CD14-positive monocyte (primary cell): ENCODE data around the gene YOD1. TPM values are rescaled to one million over a fixed set of nuclear protein-coding genes. Genes with fewer than 3 reads are reported as not detected.

ENCODE experiments used
- DNase-seq, 3 donors: peaks; one replicate each; pipeline ENCODE4 v3.0.0-alpha.2; 2011 to 2022
- H2AFZ ChIP-seq: 2 replicates; pipeline ENCODE4 v1.6.0; 2012; ENCODE audit warnings: mild to moderate bottlenecking, low read depth, low read length, inconsistent platforms; ENCODE audit not compliant: insufficient read depth, poor library complexity, severe bottlenecking
- H3K27ac ChIP-seq, 2 donors: 1 replicate in 1 of 2; 2 replicates in 1 of 2; pipeline ENCODE4 v1.5.1; 2012 to 2013; ENCODE audit warnings: low read length in 2 of 2, control low read depth in 1 of 2, inconsistent platforms in 1 of 2, low read depth in 1 of 2, mild to moderate bottlenecking in 1 of 2
- H3K27me3 ChIP-seq, 2 donors: one replicate each; pipeline versions ENCODE4 v1.6.0 to v1.6.1; 2011 to 2013; ENCODE audit warnings: low read length in 2 of 2; ENCODE audit not compliant: control insufficient read depth in 2 of 2, insufficient read depth in 2 of 2
- H3K36me3 ChIP-seq, 2 donors: replicated peaks in 1 of 2; 1 replicate in 1 of 2; 2 replicates in 1 of 2; pipeline versions ENCODE4 v1.5.1 to v1.6.1; 2012 to 2013; ENCODE audit warnings: low read length in 2 of 2, control low read depth in 1 of 2, inconsistent platforms in 1 of 2, mild to moderate bottlenecking in 1 of 2; ENCODE audit not compliant: insufficient read depth in 2 of 2, control insufficient read depth in 1 of 2
- H3K4me1 ChIP-seq, 2 donors: 1 replicate in 1 of 2; 2 replicates in 1 of 2; pipeline versions ENCODE4 v1.5.1 to v1.6.1; 2012 to 2013; ENCODE audit warnings: low read length in 2 of 2, control low read depth in 1 of 2, inconsistent platforms in 1 of 2, mild to moderate bottlenecking in 1 of 2, moderate library complexity in 1 of 2; ENCODE audit not compliant: insufficient read depth in 2 of 2, control insufficient read depth in 1 of 2
- H3K4me2 ChIP-seq: replicated peaks from 2 replicates; pipeline ENCODE3; 2012; ENCODE audit warnings: low read length, moderate library complexity, mild to moderate bottlenecking; ENCODE audit not compliant: poor library complexity, severe bottlenecking; ENCODE audit errors: extremely low read depth
- H3K4me3 ChIP-seq, 3 experiments: fragments of 200-600 bp in 1 of 3; sonication (generic) in 1 of 3; replicated peaks in 1 of 3; 1 replicate in 2 of 3; 2 replicates in 1 of 3; pipeline ENCODE4 v1.5.1; 2011 to 2013; ENCODE audit warnings: low read length in 3 of 3, mild to moderate bottlenecking in 3 of 3, control low read depth in 2 of 3, low read depth in 2 of 3, inconsistent platforms in 1 of 3, moderate library complexity in 1 of 3
- H3K79me2 ChIP-seq: 2 replicates; pipeline ENCODE4 v1.6.0; 2012; ENCODE audit warnings: mild to moderate bottlenecking, control low read depth, inconsistent platforms, low read length, moderate library complexity; ENCODE audit not compliant: insufficient read depth
- H3K9ac ChIP-seq: 2 replicates; pipeline ENCODE4 v1.6.0; 2017; ENCODE audit warnings: low read length, mild to moderate bottlenecking; ENCODE audit not compliant: insufficient read depth, poor library complexity, severe bottlenecking
- H3K9me3 ChIP-seq, 2 donors: replicated peaks in 1 of 2; 1 replicate in 1 of 2; 2 replicates in 1 of 2; pipeline versions ENCODE4 v1.5.1 to v1.6.1; 2012 to 2013; ENCODE audit warnings: low read length in 2 of 2, control low read depth in 1 of 2; ENCODE audit not compliant: control insufficient read depth in 1 of 2, insufficient read depth in 1 of 2
- H4K20me1 ChIP-seq: 2 replicates; pipeline ENCODE4 v1.6.0; 2012; ENCODE audit warnings: mild to moderate bottlenecking, low read length, control low read depth, moderate library complexity; ENCODE audit not compliant: insufficient read depth
- H3K27ac Mint-ChIP-seq, 7 donors: one replicate each; pipeline ENCODE4 v1.8.0; 2020; ENCODE audit warnings: mild to moderate bottlenecking in 7 of 7, mixed read lengths in 7 of 7, moderate library complexity in 6 of 7, inconsistent platforms in 2 of 7
- H3K27me3 Mint-ChIP-seq, 3 donors: one replicate each; pipeline ENCODE4 v1.8.0; 2021 to 2022; ENCODE audit warnings: low read depth in 3 of 3, mild to moderate bottlenecking in 3 of 3, mixed read lengths in 3 of 3, moderate library complexity in 3 of 3, inconsistent platforms in 1 of 3
- H3K36me3 Mint-ChIP-seq, 2 donors: one replicate each; pipeline ENCODE4 v1.8.0; 2020; ENCODE audit warnings: mixed read lengths in 2 of 2, inconsistent platforms in 1 of 2, mild to moderate bottlenecking in 1 of 2
- H3K4me1 Mint-ChIP-seq: one replicate; pipeline ENCODE4 v1.8.0; 2020; ENCODE audit warnings: mild to moderate bottlenecking, mixed read lengths
- H3K4me3 Mint-ChIP-seq, 2 donors: one replicate each; pipeline ENCODE4 v1.8.0; 2020; ENCODE audit warnings: mild to moderate bottlenecking in 2 of 2, mixed read lengths in 2 of 2, moderate library complexity in 1 of 2
- H3K9me3 Mint-ChIP-seq, 7 donors: one replicate each; pipeline ENCODE4 v1.8.0; 2020 to 2022; ENCODE audit warnings: mixed read lengths in 7 of 7, mild to moderate bottlenecking in 6 of 7, moderate library complexity in 6 of 7, inconsistent platforms in 2 of 7
- WGBS: methylation state at CpG from one replicate; pipeline ENCODE4 v1.1.5; 2013; ENCODE audit warnings: missing lambda C conversion rate; ENCODE audit not compliant: insufficient coverage; 5-methylcytosine and 5-hydroxymethylcytosine counted together
- intact Hi-C, 2 donors: fragments of 100-400 bp; cut with micrococcal nuclease; formaldehyde crosslinking; loops; one replicate each; pipeline versions ENCODE4 v1.15.0 to v1.15.1; 2023
- polyA plus RNA-seq, 3 donors: library from polyadenylated mRNA; depleted of rRNA in 1 of 3; unstranded in 2 of 3; stranded (reverse) in 1 of 3; fragments of 300-500 nt in 2 of 3; fragments of >200 nt in 1 of 3; fragmentation: Illumina TruSeq in 2 of 3; gene quantifications; 1 replicate in 2 of 3; 2 replicates in 1 of 3; pipeline ENCODE4 v1.2.3, GENCODE V29; 2012 to 2021
- TF ChIP-seq, protein P1 (sequence below): fragments of 200-600 bp; IDR thresholded peaks from one replicate; pipeline ENCODE4 v1.8.0; 2022; ENCODE audit warnings: antibody characterized with exemption, mild to moderate bottlenecking

Gene YOD1
- polyA plus RNA-seq, 3 donors, result 1.6 to 8.2 (median 1.7) TPM

DNA sequence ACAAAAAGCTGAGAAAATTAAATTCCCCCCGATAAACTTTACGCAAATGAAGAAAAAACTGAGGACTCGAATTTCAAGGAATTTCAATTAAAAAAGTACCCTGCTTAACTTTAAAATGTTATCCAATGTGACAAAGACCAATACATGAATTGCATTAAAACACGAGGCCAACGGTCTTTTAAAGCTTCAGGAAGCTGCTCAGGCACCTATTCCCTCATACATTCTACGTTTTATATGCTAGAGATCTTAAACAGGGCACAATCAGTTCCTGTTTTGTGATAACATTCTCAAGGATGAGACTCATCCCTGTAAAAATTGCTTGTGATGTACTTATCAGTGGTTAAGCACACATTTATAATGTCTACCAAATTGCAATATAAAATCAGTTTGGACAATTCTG is 3.0 kb downstream of the YOD1 start:
- H3K27ac ChIP-seq, result no peak overlapping the region
- H3K9me3 ChIP-seq, result no peaks in the 10 kb centered on the region
- TF ChIP-seq, protein P1, sequence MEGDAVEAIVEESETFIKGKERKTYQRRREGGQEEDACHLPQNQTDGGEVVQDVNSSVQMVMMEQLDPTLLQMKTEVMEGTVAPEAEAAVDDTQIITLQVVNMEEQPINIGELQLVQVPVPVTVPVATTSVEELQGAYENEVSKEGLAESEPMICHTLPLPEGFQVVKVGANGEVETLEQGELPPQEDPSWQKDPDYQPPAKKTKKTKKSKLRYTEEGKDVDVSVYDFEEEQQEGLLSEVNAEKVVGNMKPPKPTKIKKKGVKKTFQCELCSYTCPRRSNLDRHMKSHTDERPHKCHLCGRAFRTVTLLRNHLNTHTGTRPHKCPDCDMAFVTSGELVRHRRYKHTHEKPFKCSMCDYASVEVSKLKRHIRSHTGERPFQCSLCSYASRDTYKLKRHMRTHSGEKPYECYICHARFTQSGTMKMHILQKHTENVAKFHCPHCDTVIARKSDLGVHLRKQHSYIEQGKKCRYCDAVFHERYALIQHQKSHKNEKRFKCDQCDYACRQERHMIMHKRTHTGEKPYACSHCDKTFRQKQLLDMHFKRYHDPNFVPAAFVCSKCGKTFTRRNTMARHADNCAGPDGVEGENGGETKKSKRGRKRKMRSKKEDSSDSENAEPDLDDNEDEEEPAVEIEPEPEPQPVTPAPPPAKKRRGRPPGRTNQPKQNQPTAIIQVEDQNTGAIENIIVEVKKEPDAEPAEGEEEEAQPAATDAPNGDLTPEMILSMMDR, result no peak
- peaks cover 13 to 40% of the 10 kb centered on the region in 2 donors for H3K4me1 ChIP-seq
- no peak overlapping the region for H2AFZ ChIP-seq
- peaks cover 60% of the 10 kb centered on the region for H4K20me1 ChIP-seq
- H3K36me3 ChIP-seq, result peaks cover 18 to 57% of the 10 kb centered on the region in 2 donors
- no peak overlapping the region for H3K4me3 Mint-ChIP-seq
- H3K9ac ChIP-seq, result no peak overlapping the region
- no peak overlapping the region for H3K4me3 ChIP-seq
- WGBS, result 93% methylated on average over 3 of the region's 6 CpGs
- no peak overlapping the region for H3K4me2 ChIP-seq
- no peak for DNase-seq
- no peaks in the 10 kb centered on the region for H3K27me3 ChIP-seq
- peaks cover 0 to 3% (median 0%) of the 10 kb centered on the region in 3 donors for H3K27me3 Mint-ChIP-seq
- H3K36me3 Mint-ChIP-seq, result peaks cover 34 to 42% of the 10 kb centered on the region in 2 donors
- intact Hi-C loops, result no loop called here
- peaks cover 50% of the 10 kb centered on the region for H3K4me1 Mint-ChIP-seq
- no peak overlapping the region for H3K27ac Mint-ChIP-seq
- H3K9me3 Mint-ChIP-seq, result peaks cover 0 to 3% (median 0%) of the 10 kb centered on the region in 7 donors
- peaks cover 59% of the 10 kb centered on the region for H3K79me2 ChIP-seq

DNA sequence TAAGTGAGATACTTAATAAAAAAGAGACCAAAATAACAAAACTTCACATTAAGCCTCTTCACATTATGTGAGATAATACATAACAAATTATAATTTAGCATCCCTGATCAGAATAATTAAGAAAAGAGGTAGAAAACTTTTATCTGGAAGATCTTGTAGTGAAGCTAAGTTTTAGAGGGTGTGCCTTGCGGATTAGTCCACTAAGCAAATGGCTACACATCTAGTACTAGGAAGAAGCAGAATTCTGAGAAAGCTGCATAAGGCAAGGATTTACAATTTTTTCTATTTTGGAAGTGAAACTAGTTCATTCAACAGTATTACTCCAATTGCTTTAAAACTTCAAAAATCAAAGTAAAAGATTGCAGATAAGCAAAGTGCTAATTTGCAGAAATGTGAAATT is 3.5 kb downstream of the YOD1 start:
- Histone ChIP-seq H3K27ac (no peak overlapping the region), H3K27me3 (no peaks in the 10 kb centered on the region), H3K4me1 (peaks cover 10 to 34% of the 10 kb centered on the region in 2 donors), H4K20me1 (peaks cover 61% of the 10 kb centered on the region), H3K79me2 (peaks cover 59% of the 10 kb centered on the region), H3K4me2 (no peak overlapping the region), H3K9me3 (no peaks in the 10 kb centered on the region), H2AFZ (no peak overlapping the region), H3K4me3 (no peak overlapping the region), H3K9ac (no peak overlapping the region), H3K36me3 (peaks cover 18 to 58% of the 10 kb centered on the region in 2 donors)
- TF ChIP-seq, protein P1, result no peak
- H3K4me3 Mint-ChIP-seq, result no peak overlapping the region
- peaks cover 45% of the 10 kb centered on the region for H3K4me1 Mint-ChIP-seq
- H3K9me3 Mint-ChIP-seq, result peaks cover 0 to 3% (median 0%) of the 10 kb centered on the region in 7 donors
- no peak for DNase-seq
- peaks cover 0 to 3% (median 0%) of the 10 kb centered on the region in 3 donors for H3K27me3 Mint-ChIP-seq
- H3K36me3 Mint-ChIP-seq, result peaks cover 34 to 45% of the 10 kb centered on the region in 2 donors
- no peak overlapping the region for H3K27ac Mint-ChIP-seq
- intact Hi-C loops, result no loop called here
- WGBS, result no CpG with 5 or more reads among the region's 1 CpG
